HepG2 (cell line): ENCODE measurements around the gene LRRC27. TPM values are rescaled to one million over a fixed set of nuclear protein-coding genes. Genes with fewer than 3 reads are reported as not detected.

Experiments used
- ATAC-seq: fragments of 200-7000 bp; cut with Tn5 transposase; 3 replicates; pipeline ENCODE4 v1.9.1; 2020; ENCODE audit warnings: mild to moderate bottlenecking, moderate library complexity
- BruUV-seq: library from RNA; stranded (reverse); fragments of 400-500 nt; replicated peaks from 2 replicates; lab custom pipeline; 2021; lab: Mats Ljungman, UMichigan
- CTCF ChIA-PET: fragments of 300-600 bp; formaldehyde crosslinking; extraction: SDS; loops from one replicate; lab custom pipeline; 2021; ENCODE audit warnings: low total read pairs, inconsistent platforms, low intra/inter-chr PET ratio; lab: Yijun Ruan, JAX
- POLR2A ChIA-PET: fragments of 350-600 bp; sonication (Branson Sonifier 250); formaldehyde crosslinking; loops from one replicate; lab custom pipeline; 2020; ENCODE audit warnings: antibody characterized with exemption, inconsistent platforms; lab: Yijun Ruan, JAX
- DNase-seq: peaks from one replicate; pipeline ENCODE4 v3.0.0-alpha.2; 2015; ENCODE audit warnings: low spot score
- FAIRE-seq: peaks from 3 replicates; lab custom pipeline; 2011; peaks lifted over from hg19 to GRCh38; lab: Jason Lieb, UNC
- H2AFZ ChIP-seq: one replicate; pipeline ENCODE4 v1.6.1; 2011; ENCODE audit warnings: low read length, inconsistent platforms
- H3K27ac ChIP-seq: fragments of 300-600 bp; 3 replicates; pipeline ENCODE4 v1.8.0; 2011; ENCODE audit warnings: mixed run types, mild to moderate bottlenecking, mixed read lengths, low read length, inconsistent platforms; ENCODE audit not compliant: insufficient read depth; ENCODE audit errors: extremely low read length
- H3K27me3 ChIP-seq, 2 experiments: fragments of 200-600 bp in 1 of 2; 2 replicates in 1 of 2; 3 replicates in 1 of 2; pipeline versions ENCODE4 v1.6.0 to v1.8.0; 2011; ENCODE audit warnings: low read length in 2 of 2, mild to moderate bottlenecking in 2 of 2, moderate library complexity in 2 of 2, inconsistent platforms in 1 of 2; ENCODE audit not compliant: insufficient read depth in 2 of 2, control insufficient read depth in 1 of 2
- H3K36me3 ChIP-seq, 2 experiments: fragments of 200-600 bp in 1 of 2; replicated peaks in 1 of 2; 2 replicates in 1 of 2; 3 replicates in 1 of 2; pipeline versions ENCODE4 v1.5.1 to v1.8.0; 2011; ENCODE audit warnings: low read length in 2 of 2, inconsistent platforms in 1 of 2; ENCODE audit not compliant: insufficient read depth in 2 of 2, control insufficient read depth in 1 of 2
- H3K4me1 ChIP-seq: 2 replicates; pipeline ENCODE4 v1.5.1; 2012; ENCODE audit warnings: low read length, inconsistent platforms; ENCODE audit not compliant: insufficient read depth
- H3K4me2 ChIP-seq: 2 replicates; pipeline ENCODE4 v1.6.0; 2011; ENCODE audit warnings: low read depth, low read length, inconsistent platforms
- H3K4me3 ChIP-seq, 3 experiments: fragments of 200-600 bp in 1 of 3; sonication (generic), shearing (Covaris generic) in 1 of 3; replicated peaks in 1 of 3; 2 replicates each; pipeline ENCODE4 v1.5.1; 2011 to 2016; ENCODE audit warnings: low read length in 3 of 3, inconsistent platforms in 2 of 3, low read depth in 2 of 3, mild to moderate bottlenecking in 2 of 3, control low read depth in 1 of 3, mixed read lengths in 1 of 3; ENCODE audit not compliant: insufficient read depth in 1 of 3
- H3K79me2 ChIP-seq: one replicate; pipeline ENCODE4 v1.6.1; 2011; ENCODE audit warnings: low read length, inconsistent platforms; ENCODE audit not compliant: insufficient read depth
- H3K9ac ChIP-seq: 2 replicates; pipeline ENCODE4 v1.6.0; 2011; ENCODE audit warnings: mild to moderate bottlenecking, low read depth, low read length, inconsistent platforms; ENCODE audit not compliant: insufficient read depth
- H3K9me3 ChIP-seq: 2 replicates; pipeline ENCODE4 v1.5.1; 2012; ENCODE audit warnings: mild to moderate bottlenecking, low read length
- H4K20me1 ChIP-seq: 2 replicates; pipeline ENCODE4 v1.6.0; 2011; ENCODE audit warnings: inconsistent platforms, mild to moderate bottlenecking, low read length, moderate library complexity; ENCODE audit not compliant: insufficient read depth
- HMGA1 ChIP-seq: sonication (generic); formaldehyde crosslinking; conservative IDR thresholded peaks from 2 replicates; pipeline ENCODE4 v1.4.0; 2020; ENCODE audit warnings: missing genetic modification reagents
- MAF1 ChIP-seq: sonication (generic); formaldehyde crosslinking; IDR thresholded peaks from 2 replicates; pipeline ENCODE4 v1.5.0; 2020; ENCODE audit warnings: missing genetic modification reagents, borderline replicate concordance
- MEIS1 ChIP-seq: sonication (generic); formaldehyde crosslinking; IDR thresholded peaks from 2 replicates; pipeline ENCODE4 v1.9.0; 2021; ENCODE audit warnings: mild to moderate bottlenecking, missing genetic modification reagents, moderate library complexity, borderline replicate concordance
- MNT ChIP-seq: fragments of 450-650 bp; IDR thresholded peaks from 2 replicates; pipeline ENCODE4 v1.6.1; 2016
- PHF8 ChIP-seq: sonication (generic); formaldehyde crosslinking; IDR thresholded peaks from 2 replicates; pipeline ENCODE4 v1.5.0; 2020; ENCODE audit warnings: missing genetic modification reagents
- RXRB ChIP-seq: IDR thresholded peaks from 2 replicates; pipeline ENCODE4 v1.6.1; 2016; ENCODE audit warnings: borderline replicate concordance, missing genetic modification reagents, missing compliant biosample characterization
- TBX3 ChIP-seq: fragments of 450-650 bp; IDR thresholded peaks from 2 replicates; pipeline ENCODE4 v1.6.1; 2017; ENCODE audit warnings: antibody characterized with exemption, mild to moderate bottlenecking, inconsistent platforms, borderline replicate concordance
- TEAD2 ChIP-seq: sonication (generic); formaldehyde crosslinking; IDR thresholded peaks from 2 replicates; pipeline ENCODE4 v1.9.0; 2021; ENCODE audit warnings: missing genetic modification reagents
- ZNF562 ChIP-seq: sonication (generic); formaldehyde crosslinking; IDR thresholded peaks from 2 replicates; pipeline ENCODE4 v1.8.0; 2022; ENCODE audit warnings: missing genetic modification reagents, borderline replicate concordance
- ZNF777 ChIP-seq: sonication (generic); formaldehyde crosslinking; IDR thresholded peaks from 2 replicates; pipeline ENCODE4 v1.4.0; 2020; ENCODE audit warnings: missing genetic modification reagents
- ZNF780A ChIP-seq: sonication (generic); formaldehyde crosslinking; IDR thresholded peaks from 2 replicates; pipeline ENCODE4 v1.8.0; 2022; ENCODE audit warnings: mild to moderate bottlenecking, missing genetic modification reagents, moderate library complexity
- ZSCAN30 ChIP-seq: sonication (generic); formaldehyde crosslinking; IDR thresholded peaks from 2 replicates; pipeline ENCODE4 v1.5.0; 2020; ENCODE audit warnings: mild to moderate bottlenecking, missing genetic modification reagents
- ZSCAN9 ChIP-seq: IDR thresholded peaks from 2 replicates; pipeline ENCODE4 v1.6.1; 2016; ENCODE audit warnings: borderline replicate concordance
- WGBS: methylation state at CpG from one replicate; pipeline ENCODE4 v1.1.6; 2017; ENCODE audit warnings: low lambda C conversion rate; 5-methylcytosine and 5-hydroxymethylcytosine counted together
- in situ Hi-C: cut with HindIII; loops from 2 replicates; pipeline ENCODE4 v1.10.0; 2017; ENCODE audit warnings: low pct_unique_long_range_greater_than_20kb; ENCODE audit not compliant: extremely low pct_ligation_motif_present
- intact Hi-C: fragments of 100-400 bp; cut with micrococcal nuclease; formaldehyde crosslinking; loops from one replicate; pipeline ENCODE4 v1.10.0; 2022; ENCODE audit not compliant: unreplicated experiment
- polyA plus RNA-seq, 8 experiments: library from polyadenylated mRNA; depleted of rRNA in 3 of 8; stranded (reverse) in 7 of 8; unstranded in 1 of 8; fragments of >200 nt; fragmentation: Illumina TruSeq in 4 of 8; extraction: Trizol in 4 of 8; gene quantifications; 2 replicates each; pipeline versions ENCODE4 v1.2.1 to v1.2.3, GENCODE V29; 2011 to 2016; ENCODE audit warnings: low read depth in 4 of 8, missing spikeins in 1 of 8, mixed read lengths in 1 of 8; ENCODE audit not compliant: insufficient read depth in 1 of 8
- total RNA-seq, 5 experiments: library from RNA; depleted of rRNA; stranded (reverse); fragments of >200 nt; fragmentation: Illumina TruSeq; extraction: Trizol; gene quantifications; 2 replicates each; pipeline ENCODE4 v1.2.3, GENCODE V29; 2016; ENCODE audit warnings: low read depth in 1 of 5

Gene LRRC27
- total and polyA plus RNA-seq, 2 of the 13 experiments (the other 11 are each of a cell fraction or from before 2014, with no cell fraction given), result 4.2 to 4.6 TPM

DNA sequence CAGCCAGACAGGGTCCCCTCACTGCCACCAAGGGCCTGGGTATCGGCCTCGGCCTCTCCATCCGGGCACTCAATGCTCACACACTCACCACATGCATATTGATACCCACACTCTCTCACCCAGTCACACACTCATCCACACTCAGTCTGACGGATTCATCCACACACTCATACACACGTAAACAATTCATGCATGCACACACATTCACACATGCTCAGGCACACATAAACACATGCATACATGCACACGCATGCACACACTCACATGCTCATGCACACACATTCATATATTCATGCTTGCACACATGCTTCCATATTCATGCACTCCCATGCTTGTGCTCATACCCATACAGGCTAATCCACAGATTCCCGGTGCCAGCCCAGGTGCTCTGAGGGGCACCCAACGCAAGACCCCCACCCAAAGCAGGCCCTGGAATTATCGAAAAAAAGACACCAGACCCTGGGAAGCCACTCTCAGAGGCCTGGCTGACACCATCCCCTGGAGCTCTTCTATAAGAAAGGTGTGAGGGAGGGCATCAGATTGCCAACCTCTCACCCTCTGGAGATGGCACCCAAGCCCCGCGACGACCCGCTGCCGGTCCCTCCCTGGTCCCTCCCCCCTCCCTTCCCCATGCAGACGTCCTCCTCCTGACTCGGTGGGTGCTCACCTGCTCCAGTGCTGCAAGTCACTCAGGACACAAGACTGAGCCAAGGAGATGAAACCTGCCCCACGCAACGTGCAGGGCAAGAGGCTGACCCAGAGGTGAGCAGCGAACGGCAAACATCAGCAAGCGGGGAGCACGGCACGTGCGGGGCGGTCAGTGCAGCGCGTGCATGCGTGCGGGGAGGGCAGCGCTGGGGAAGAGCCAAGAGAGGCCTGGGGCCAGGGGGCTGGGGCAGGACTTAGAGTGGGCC, 39.4 kb upstream of the LRRC27 start:
- Histone ChIP-seq H3K4me3 (no peak overlapping the region), H3K9ac (no peak overlapping the region), H3K27ac (no peak overlapping the region), H2AFZ (no peak overlapping the region), H3K27me3 (no peaks in the 10 kb centered on the region), H3K4me1 (no peaks in the 10 kb centered on the region), H3K4me2 (no peak overlapping the region), H3K79me2 (no peaks in the 10 kb centered on the region), H4K20me1 (no peaks in the 10 kb centered on the region), H3K9me3 (peaks cover 6% of the 10 kb centered on the region; the same call in 1 of the 2 replicates), H3K36me3 (no peaks in the 10 kb centered on the region)
- ChIA-PET CTCF (no interaction called here), POLR2A (no interaction called here)
- DNase-seq (no peak), FAIRE-seq (no peak), ATAC-seq (no peak)
- TF ChIP-seq MEIS1 (CRISPR knock-in tag) (no peak), MNT (peak; percentile 90)
- intact Hi-C loops (no loop called here), in situ Hi-C loops (no loop called here)
- no TSS peak for BruUV-seq
- 81% methylated on average over 28 of the region's 30 CpGs for WGBS

- Histone ChIP-seq H3K4me1 (no peaks in the 10 kb centered on the region), H3K27ac (no peak overlapping the region), H3K4me3 (no peak overlapping the region), H3K9me3 (peaks cover 6% of the 10 kb centered on the region; the same call in 1 of the 2 replicates), H3K9ac (no peak overlapping the region), H3K4me2 (no peak overlapping the region), H3K79me2 (no peaks in the 10 kb centered on the region), H3K36me3 (no peaks in the 10 kb centered on the region), H3K27me3 (no peaks in the 10 kb centered on the region), H2AFZ (no peak overlapping the region), H4K20me1 (no peaks in the 10 kb centered on the region)
- CTCF ChIA-PET, result no interaction called here
- no peak for FAIRE-seq
- DNase-seq, result no peak
- POLR2A ChIA-PET, result no interaction called here
- intact Hi-C loops (no loop called here), in situ Hi-C loops (no loop called here)
- BruUV-seq, result no TSS peak
- ATAC-seq, result peak; percentile 28
- WGBS, result 61% methylated on average over 6 of the region's 16 CpGs
- TF ChIP-seq TBX3, result no peak
- TF ChIP-seq PHF8 (CRISPR knock-in tag), result no peak
- TF ChIP-seq ZNF562, result no peak
- TF ChIP-seq MAF1 (CRISPR knock-in tag), result no peak
- no peak for TF ChIP-seq ZSCAN9 (CRISPR knock-in tag)
- TF ChIP-seq ZNF777 (CRISPR knock-in tag), result no peak
- no peak for TF ChIP-seq TEAD2 (CRISPR knock-in tag)
- no peak for TF ChIP-seq ZSCAN30
- no peak for TF ChIP-seq RXRB (CRISPR knock-in tag)
- no peak for TF ChIP-seq ZNF780A (CRISPR knock-in tag)
- TF ChIP-seq HMGA1 (CRISPR knock-in tag), result no peak
These were observed 38.7 kb upstream of the LRRC27 start for GRCh38 chr10:132293201-132293812.
